HG02623 (cell line): Measurements from ENCODE around the gene NEURL1.

Experiments used
- ATAC-seq: cut with Tn5 transposase; IDR thresholded peaks from one replicate; pipeline ENCODE4 v1.9.1; 2021; ENCODE audit warnings: moderate library complexity; ENCODE audit not compliant: unreplicated experiment

NEURL1 gene

GRCh38 chr10:103582331-103583123 lies 89.0 kb downstream of the NEURL1 start:
- no peak for ATAC-seq

GRCh38 chr10:103583871-103584215 lies 90.3 kb downstream of the NEURL1 start:
- ATAC-seq: no peak

DNA sequence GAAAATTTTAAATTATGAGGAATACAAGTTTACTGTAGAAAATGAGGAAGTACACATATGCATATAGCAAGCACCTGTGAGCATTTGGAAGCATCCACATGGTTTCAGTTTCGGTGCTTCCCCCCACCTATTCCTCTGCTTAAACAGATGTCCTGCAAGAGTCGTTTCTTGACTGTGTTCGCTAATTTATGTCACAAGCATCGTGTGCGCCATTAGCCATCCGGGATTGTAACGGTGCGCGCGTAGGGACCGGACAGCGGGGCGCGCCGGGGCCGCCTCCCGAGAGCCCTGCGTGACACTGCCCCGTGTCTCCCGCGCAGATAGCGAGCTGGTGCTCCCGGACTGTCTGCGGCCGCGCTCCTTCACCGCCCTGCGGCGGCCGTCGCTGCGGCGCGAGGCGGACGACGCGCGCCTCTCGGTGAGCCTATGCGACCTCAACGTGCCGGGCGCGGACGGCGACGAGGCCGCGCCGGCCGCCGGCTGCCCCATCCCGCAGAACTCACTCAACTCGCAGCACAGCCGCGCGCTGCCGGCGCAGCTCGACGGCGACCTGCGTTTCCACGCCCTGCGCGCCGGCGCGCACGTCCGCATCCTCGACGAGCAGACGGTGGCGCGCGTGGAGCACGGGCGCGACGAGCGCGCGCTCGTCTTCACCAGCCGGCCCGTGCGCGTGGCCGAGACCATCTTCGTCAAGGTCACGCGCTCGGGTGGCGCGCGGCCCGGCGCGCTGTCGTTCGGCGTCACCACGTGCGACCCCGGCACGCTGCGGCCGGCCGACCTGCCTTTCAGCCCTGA lies 90.9 kb downstream of the NEURL1 start:
- no peak for ATAC-seq

DNA sequence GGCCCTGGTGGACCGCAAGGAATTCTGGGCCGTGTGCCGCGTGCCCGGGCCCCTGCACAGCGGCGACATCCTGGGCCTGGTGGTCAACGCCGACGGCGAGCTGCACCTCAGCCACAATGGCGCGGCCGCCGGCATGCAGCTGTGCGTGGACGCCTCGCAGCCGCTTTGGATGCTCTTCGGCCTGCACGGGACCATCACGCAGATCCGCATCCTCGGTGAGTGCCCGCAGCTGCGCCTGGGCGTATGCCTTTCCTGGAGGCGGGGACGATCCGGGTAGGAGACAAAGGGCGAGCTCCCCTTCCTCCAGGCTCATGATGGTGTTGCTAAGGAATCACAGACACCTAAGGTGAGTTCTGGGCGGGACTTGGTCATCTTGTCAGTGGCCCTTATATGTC lies 91.5 kb downstream of the NEURL1 start:
- ATAC-seq: no peak

DNA sequence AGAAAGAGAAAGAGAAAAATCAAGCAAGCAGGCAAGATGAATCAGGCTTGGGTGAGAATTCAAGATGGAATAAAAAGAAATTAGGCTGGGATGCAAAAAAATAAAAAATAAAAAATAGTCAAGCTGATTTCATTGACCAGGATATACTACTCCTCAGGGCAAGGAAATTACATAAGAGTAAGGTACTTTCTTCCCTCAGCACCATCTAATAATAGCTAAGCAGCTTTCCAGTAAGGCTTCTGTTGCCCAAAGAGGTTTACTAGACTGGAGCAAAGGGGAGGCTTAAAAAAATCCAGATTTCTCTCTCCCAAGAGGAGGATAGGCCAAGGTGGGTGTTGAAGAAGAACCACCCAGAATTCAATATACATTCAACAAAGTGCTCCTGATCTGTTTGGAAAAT lies 93.6 kb downstream of the NEURL1 start:
- no peak for ATAC-seq

DNA sequence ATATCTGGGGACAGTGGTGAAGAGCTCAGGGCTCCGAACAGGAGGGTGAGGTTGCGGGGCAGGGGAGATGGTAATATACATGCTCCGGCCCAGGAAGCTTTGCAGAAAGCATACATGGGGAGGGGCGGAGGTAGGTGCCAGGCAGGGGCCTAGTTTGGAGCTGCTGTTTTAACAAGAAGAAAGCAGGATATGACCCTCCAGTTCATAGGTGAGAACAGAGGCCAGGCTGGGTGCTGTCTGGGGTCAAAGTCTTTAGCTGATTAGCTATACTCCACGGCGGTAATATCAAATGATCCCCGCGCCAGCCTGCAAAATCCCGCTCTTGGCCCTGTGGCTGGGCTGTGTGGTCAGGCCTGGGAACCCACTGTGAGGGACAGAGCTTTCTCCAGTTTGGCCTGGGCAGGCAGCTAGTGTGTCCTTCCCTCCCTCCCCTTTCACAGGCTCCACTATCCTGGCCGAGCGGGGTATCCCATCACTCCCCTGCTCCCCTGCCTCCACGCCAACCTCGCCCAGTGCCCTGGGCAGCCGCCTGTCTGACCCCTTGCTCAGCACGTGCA lies 95.6 kb downstream of the NEURL1 start:
- no peak for ATAC-seq

DNA sequence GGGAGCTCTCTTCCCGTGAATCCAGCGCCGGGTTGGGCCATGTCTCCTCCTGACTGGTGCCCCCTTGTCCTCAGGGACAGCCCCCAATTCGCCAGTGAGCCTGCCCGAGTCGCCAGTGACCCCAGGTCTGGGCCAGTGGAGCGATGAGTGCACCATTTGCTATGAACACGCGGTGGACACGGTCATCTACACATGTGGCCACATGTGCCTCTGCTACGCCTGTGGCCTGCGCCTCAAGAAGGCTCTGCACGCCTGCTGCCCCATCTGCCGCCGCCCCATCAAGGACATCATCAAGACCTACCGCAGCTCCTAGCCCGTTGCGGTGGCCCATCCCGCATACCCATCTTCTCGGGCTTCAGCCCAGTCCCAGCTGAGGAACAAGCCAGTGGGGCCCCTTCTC lies 96.6 kb downstream of the NEURL1 start:
- no peak for ATAC-seq

DNA sequence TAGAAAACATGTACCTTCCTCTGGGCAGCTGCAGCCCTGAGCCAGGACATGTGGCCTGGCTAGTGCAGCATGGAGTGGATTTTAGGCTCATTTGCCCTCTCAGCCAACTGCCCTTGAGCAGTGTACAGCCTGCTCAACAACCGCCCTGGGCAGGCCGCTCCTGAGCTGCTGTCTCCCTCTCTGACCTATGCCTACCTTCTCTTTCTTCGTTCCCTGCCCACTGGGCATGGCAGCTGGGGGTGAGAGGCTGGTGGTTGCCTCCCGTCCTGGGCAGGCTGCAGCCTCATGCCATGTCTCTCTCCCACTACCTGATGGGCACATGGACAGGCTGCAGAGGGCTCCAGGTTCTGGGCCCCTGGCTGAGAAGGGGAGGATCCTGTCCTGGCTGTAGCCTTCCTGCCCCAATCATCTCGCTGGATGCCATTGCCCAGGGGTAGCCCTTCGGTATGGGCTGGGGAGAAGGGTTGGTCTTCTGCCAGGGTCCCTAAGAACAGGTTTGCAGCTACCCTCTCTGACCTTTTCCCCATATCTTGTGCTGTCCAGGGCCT lies 97.3 kb downstream of the NEURL1 start:
- no peak for ATAC-seq

GRCh38 chr10:103592186-103593021 lies 98.9 kb downstream of the NEURL1 start:
- no peak for ATAC-seq

- ATAC-seq: no peak
These were observed 99.6 kb downstream of the NEURL1 start for GRCh38 chr10:103593022-103593570.

DNA sequence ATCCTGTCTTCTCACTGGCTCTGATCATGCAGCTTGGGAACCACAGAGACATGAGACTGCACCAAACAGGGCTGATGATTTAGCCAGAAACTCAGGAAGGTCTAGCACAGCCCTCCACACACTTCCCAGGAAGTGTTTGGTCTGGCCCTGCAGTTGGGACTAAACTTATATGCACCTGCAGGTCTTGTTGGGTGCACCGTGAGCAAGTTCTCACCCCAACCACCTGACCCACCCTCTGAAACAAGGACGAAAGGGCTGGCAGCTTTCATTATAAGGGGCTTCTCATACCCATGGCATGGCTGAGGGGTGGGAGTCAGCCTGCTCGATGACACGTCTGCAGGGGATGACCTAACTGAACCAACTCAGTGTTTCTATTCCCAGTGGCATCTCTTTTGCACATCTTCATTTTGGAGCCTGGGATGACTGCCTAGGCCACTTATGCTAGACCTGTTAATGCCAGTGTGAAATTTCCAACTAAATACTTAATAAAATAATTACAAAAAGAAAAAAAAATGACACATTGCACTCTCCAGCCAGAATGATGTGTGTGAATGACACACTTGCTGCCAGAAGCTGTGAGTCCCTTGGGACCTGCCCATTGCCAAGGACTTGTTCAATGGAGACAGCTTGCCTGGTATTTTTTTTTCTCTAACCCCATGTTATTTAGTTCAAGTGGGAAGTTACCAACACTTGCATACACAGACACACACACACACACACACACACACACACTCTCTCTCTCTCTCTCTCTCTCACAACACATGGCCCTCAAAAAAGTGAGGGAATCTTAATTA lies 102.6 kb downstream of the NEURL1 start:
- no peak for ATAC-seq

DNA sequence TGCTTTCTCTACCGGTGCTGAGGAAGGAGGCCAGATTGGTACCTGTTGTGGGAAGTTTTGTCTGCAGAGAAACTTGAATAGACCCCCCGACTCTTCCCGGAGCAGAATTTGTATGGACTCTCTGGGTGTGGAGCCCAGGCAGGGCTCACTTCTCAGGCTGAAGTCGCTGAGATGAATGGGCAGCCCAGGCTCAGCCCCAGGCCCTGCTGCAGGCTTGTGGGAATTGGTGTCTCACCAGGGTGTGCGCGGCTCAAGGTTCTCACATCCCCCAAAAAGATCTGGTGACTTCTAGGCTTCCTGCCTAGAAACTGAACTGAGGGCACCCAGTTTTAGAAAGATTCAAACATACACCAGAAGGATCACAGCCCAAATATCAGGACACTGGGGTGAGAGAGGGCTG lies 103.5 kb downstream of the NEURL1 start:
- ATAC-seq: no peak

DNA sequence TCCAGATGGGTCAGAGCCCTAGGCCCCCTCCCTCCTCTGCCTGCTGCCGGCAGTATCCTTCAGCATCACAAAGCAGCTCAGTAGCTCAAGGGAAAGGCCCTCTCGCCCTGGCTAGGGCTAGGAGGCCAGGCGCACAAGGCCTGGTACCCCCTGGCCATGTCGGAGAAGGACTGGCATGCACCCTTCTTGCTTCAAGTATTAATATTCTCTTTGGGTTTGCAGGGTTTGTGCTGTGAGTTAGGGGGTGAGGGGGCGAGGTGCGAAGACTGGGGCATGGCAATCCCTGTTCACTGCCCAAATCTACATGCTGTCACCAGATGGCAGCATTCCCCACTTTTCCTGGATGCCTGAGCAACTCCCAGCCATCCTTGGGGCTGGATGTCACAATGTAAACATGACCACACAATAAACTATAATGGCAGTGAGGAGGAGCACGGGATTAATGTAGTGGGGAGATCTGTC lies 105.2 kb downstream of the NEURL1 start:
- no peak for ATAC-seq

DNA sequence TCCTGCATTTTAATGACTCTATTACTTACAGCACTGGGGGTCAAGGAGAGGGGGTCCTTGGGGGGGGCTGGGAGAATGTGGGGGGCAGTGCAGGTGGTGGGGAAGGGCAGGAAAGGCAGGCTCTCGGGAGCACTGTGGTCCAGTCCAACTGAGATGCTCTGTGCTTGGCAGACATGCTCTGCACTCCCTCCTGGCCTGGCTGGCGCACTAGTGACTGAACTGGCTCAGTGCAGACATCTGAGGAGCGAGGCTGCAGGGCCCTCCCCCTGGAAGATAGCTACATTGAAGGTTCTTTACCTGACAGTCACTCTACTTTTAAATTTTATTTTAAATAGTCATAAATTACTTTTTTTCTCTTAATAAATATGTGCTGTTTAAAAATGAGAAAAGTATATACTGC lies 105.7 kb downstream of the NEURL1 start:
- ATAC-seq: no peak

DNA sequence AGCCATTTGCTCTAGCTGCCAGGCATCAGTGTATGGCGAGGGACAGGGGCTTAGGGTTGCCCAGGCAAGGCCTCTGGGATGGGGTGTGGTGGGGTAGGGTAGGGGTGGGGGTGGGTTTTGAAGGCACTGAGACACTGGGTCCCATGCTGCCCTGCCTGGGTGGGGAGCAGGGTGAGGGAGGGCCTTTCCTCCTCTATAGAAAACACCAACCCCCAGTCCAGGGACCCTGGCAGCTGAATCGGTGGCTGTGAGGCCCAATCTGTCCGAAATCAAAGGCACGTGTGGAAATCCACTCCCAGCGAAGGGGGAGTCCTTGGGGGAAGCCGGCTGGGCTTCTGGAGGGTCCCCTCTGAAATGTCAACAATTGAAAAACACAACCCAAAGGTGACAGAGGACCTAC lies 106.4 kb downstream of the NEURL1 start:
- no peak for ATAC-seq

DNA sequence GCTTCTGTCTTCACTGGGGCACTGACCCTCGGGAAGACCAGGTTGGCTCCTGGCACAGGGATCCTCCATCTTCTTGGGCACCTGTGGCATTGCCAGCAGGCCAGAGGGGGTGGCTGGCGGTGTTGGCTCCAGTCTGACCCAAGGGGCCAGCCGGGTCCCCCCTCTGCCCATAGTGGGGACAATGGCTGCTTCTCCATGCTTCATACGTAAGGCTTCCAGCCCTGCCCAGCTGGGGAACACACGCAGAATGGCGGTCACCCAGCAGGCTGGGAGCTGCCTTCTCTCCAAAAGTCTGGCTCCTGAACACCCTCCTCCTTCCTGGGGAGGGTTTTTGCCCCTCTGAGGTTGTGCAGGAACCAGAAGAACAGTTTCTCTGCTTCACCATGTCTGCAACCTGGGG lies 106.8 kb downstream of the NEURL1 start:
- no peak for ATAC-seq

DNA sequence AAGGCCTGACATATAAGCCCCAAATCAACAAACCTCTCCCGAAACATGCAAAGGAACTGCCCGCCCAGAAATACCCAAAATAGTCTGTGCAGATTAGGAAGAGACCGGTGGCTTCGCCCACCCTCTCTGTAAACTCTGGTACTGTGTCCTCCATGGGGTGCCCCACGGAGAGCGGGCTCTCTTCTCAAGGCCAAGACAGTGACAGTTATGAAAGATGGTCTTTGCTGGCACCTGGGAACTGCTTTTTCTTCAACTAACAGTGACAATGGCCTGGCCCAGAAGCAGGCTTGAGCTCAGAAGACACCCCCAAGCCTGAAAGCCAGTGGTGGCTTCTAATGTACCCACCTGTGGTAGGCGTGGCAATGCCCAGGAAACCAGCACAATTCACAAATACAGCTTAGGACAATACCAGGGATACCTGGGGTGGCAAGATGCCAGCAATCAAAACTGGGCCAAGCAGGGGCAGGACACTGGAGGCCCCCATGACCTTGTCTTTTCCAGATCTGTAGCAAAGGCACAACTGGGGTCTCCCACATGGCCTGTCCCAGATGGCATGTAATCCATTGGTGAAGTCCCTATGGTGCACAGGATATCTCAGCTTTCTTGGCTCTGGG lies 107.6 kb downstream of the NEURL1 start:
- ATAC-seq: no peak

GRCh38 chr10:103602028-103602851 lies 108.7 kb downstream of the NEURL1 start:
- ATAC-seq: no peak

DNA sequence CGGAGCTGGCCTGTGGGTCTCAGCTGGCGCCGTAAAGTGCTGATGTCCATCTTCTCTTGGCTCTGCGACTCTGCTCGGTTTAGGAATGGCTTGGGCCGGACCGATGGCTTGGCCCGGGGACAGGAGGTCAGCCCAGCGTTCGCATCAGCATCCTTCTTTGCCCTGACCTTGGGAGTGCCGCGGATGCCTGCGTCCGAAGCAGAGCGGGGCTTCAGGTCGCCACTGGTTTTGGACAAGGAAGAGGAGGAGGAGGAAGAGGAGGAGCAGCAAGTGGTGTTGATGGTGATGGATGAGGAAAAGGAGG lies 109.3 kb downstream of the NEURL1 start:
- no peak for ATAC-seq
